Epidermal melanocyte (primary cell): ENCODE results near the gene NOP16.
"Not testable (repeated sequence)": the region's sequence is repeated elsewhere in the genome, so short reads cannot be mapped to it uniquely, and the experiment has no call there.

Source experiments
- DNase-seq: peaks from one replicate; pipeline ENCODE4 v3.0.0; 2011; ENCODE audit warnings: low spot score; ENCODE audit not compliant: insufficient read length

The NOP16 gene

DNA sequence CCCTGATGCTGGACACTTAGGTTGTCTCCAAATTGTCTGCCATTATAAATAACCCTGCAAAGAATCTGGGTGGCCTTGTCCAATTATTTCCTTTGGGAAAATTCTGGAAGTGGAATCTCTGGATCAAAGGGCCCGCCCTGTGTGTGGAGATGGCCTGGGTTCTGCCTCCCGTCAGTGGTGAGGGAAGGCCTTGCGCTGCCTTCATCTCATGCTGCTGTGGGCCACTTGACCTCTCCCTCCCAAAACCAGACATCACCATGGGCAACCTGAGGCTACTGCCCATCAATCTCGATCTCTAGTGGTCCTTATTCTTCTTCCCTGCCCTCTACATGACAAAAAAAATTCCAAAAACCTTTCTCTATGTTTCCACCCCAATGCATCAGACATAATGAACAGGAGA, 21.4 kb upstream of the NOP16 start:
- DNase-seq: no peak

DNA sequence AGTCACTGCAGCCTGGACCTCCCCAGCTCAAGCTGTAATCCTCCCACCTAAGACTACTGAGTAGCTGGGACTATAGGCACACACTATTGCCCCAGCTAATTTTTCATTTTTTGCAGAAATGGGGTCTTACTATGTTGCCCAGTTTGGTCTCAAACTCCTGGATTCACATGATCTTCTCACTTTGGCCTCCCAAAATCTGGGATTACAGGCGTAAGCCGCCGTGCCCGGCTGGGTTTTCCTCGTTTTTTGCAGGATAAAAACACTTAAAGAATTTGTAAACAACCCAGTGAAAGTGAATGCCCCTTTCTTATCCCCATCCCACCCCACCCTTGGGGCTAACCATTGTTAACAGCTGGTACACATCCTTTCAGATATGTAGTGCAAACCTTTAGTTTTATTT, 20.2 kb upstream of the NOP16 start:
- no peak for DNase-seq

- not testable (repeated sequence) for DNase-seq
These were observed 19.8 kb upstream of the NOP16 start for GRCh38 chr5:176408252-176408573.

DNA sequence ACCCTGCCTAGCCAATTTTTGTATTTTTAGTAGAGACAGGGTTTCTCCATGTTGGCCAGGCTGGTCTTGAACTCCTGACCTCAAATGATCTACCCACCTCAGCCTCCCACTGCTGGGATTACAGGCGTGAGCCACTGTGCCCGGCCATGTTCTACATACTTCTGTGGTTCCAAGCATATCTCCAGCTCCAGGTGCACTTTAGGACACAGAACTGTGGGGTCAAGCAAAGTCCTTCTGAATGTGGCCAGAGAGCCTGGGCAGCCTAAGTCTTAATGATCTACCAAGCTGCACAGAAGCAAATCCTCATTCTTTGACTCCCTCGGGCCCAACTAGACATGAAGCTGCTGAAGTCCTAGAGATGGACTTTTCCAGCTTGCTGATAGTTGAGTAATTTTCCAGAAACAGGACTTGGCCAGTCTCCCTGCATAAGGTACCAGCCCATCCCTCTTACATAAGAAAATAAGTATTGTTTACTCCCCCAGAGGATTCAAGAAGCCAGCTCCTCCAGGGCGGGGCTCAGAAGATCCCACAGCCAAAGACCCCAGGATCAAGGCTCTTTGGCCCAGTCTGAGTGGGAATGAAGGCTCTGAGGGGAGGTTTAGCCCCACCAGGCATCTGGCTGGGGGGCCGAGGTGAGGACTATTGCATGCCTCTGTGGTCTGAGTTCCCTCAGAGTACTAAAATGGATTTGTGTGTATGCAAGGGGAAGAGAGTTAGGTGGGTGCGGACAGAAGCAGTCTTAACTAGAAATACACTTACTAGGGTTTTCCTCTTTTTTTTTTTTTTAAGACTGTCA, 19.3 kb upstream of the NOP16 start:
- DNase-seq: no peak

DNA sequence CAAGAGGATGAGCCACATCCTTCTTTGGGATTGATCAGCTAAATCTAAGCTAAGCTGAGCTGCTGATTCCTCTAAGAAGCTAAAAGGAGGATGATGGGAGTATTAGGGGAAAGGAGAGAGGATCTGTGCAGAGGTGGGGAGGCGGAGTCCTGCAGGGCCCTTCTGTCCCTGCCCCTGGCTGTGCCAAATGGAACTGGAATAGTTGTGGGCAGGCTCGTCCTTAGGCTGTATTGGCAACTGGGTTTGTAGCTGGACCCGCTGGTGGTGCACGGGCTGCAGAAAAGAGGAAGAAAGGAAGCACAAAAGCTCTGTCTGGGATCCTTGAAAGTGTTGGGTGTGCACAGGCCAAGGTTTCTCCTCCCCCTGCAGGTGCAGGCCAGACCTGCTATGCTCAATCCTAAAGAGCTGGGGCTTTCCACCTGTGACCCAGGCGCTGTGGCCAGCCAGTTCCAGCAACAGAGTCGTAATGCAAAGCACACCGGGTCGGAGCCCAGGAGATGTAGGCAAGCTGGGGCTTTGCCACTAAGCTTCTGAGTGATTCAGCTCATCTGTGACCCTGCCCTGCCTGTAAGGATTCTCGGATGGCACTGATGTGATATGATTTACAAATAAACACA, 18.1 kb upstream of the NOP16 start:
- no peak for DNase-seq

- no peak for DNase-seq
These were observed 17.4 kb upstream of the NOP16 start for GRCh38 chr5:176405656-176406435.

DNA sequence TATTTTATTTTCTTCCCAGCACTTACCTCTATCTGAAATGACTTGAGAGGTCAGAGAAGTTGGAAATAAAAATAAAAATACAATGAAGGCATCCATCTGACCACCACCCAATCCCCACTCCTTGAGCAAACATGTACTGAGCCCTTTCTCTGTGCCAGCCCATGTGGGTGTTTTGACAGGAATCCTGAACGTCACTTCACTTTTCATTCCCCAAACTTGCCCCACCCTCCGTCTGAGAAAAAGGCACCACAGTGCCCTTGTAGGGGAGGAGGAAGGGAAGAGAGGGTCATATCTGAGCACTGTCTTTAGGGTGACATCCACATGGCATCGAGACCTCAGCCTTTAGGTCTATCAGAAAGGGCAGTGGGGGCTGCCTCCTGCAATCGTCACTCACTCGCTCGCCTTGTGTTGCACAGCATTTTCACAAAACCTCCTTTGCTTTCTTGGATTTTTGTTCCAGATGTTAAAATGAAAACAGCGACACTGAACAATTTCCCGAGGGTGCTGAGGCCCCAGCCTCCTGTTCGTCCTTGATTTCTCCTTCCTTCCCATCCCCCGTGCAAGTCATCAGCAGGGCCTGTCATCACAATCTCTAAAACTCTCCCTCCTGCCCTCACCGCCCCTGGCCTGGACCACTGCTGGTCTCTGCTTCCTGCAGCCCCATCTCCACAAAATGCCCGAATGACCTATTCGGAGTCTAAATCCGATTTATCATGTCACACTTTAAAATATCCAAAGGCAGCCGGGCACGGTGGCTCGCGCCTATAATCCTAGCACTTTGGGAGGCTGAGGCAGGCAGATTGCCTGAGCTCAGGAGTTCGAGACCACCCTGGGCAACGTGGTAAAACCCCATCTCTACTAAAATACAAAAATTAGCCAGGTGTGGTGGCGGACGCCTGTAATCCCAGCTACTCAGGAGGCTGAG, 13.1 kb upstream of the NOP16 start:
- no peak for DNase-seq

DNA sequence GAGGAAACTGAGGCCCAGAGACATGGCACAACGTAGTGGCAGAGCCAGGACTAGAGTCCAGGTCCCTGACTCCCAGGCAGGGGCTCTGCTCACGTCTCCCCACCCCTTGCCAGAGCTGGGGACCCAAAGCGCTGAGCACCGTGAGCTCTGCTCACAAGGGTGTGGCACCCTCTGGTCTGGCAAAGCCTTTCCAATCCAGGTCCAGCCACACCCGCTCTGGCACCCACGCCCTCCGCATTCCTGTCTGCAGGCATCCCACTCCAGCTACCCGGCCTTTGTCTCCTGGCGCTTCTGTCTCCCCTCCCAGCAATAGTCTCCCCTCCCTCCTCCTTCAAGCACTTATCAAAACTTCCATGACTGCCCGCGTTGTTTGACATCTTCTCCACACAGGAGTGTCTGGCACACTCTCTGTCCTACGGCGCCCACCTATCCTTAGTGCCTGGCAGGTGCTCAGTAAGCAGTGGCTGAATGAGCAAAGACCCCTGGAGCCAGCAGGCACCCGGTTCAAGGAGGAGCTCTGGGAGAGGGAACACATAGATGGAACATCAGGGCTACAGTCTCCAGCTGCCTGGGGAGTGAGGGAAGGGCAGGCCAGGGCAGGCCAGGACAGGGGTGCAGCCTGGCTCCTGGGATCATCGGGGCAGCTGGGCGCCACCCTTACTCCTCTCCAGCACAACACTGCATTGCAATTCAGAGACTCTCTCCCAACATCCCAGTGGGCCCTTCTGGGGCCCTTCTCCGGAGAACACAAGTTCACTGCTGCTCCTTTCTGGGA, 12.2 kb upstream of the NOP16 start:
- no peak for DNase-seq

DNA sequence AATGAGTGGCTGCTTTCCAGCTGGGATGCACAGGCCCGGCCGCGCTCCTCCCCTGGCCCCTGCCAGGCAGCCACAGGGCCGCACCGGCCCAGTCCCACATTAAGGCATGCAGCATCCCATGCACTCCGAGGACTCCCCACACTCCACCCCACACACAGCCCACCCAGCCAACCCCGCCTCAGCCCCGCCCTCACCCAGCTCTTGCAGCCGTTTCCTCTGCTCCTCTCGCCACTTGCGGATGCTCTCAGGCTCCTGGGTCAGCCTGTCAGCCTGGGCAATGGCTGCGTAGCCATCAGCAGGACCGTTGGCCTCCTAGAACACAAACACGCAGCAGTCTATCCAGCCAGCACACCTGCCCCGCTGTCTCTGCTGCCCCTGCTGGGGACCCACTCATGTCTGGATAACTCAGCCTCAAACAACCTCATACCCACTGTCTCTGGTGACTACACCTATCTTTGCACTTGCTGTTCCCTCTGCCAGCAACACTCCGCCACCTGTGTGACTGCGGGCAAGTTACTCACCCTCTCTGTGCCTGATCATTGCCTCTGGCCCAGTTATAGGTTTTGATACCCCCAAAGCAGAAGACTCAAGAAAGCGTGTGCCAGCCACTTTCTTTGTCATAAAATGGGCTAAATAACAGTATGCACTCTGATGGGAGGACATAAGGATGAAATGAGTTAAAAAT, 9.5 kb upstream of the NOP16 start:
- DNase-seq: no peak

- DNase-seq: no peak
These were observed 7.9 kb upstream of the NOP16 start for GRCh38 chr5:176396330-176396729.

GRCh38 chr5:176394881-176395675, 6.7 kb upstream of the NOP16 start:
- no peak for DNase-seq

DNA sequence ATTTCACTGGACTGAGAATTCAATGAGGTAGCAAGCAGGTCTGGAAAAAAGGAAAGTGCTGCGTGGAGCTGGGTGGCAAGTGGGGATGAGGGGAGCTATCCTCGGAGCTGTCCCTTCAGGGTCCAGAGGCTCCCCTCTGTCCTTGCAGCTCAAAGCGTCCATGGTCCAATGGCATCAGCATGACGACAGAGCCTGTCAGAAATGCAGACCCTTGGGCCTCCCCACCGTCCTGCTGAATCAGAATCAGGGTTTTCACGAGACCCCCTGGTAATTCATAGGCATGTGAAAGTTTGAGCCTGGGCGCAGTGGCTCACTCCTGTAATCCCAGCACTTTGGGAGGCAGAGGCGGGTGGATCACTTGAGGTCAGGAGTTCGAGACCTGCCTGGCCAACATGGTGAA, 5.7 kb upstream of the NOP16 start:
- no peak for DNase-seq

- no peak for DNase-seq
These were observed 4.1 kb upstream of the NOP16 start for GRCh38 chr5:176392526-176392925.

DNA sequence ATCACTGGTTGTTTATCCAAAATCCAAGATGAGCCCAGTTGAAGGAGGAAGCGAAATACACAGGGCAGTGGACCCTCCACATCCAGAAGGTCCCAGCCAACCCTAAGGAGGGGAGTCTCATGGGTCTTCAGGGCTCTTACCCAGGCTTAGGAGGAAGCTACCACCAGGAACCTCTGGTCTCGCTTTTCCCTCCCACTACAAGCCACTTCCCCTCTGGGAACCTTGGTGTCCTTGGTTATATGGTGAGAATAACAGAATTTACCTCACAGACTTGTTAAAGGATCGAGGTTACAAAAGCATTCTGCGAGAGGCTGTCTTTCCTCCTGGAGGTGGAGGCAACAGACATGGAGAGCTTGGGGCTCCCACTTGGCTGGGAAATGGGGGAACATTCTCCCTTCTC, 3.6 kb upstream of the NOP16 start:
- DNase-seq: no peak

GRCh38 chr5:176391479-176391878, 3.1 kb upstream of the NOP16 start:
- no peak for DNase-seq

GRCh38 chr5:176389135-176390123, 1.0 kb upstream of the NOP16 start:
- DNase-seq: no peak

- DNase-seq: no peak
These were observed 375 bp downstream of the NOP16 start for GRCh38 chr5:176388003-176388443.

DNA sequence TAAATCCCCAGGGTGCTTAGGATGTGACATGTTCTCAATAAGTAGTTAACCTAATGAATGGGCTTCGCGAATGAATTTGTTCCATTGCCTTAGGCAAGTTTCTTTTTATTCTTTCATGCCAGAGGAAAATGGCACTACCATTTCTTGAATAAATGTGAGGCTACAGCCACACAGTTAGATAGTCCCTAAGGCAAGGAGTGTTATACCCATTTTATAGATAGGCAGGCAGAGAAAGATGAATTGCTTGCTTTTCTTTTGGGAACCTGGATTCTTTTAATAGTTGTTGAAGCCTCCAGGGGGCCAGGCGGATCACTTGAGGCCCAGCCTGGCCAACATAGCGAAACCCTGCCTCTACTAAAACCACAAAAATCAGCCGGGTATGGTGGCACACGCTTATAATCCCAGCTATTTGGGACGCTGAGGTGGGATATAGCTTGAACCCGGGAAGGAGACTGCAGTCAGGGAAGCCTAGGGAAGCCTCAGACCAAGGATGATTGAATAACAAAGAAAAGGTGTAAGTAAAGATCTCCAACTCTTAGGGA, 943 bp downstream of the NOP16 start:
- DNase-seq: no peak
